ENCODE measurements around the gene JAM2.
"Not testable (repeated sequence)": the region's sequence is repeated elsewhere in the genome, so short reads cannot be mapped to it uniquely, and the experiment has no call there.

JAM2 gene

GRCh38 chr21:25647647-25648046 is 8.6 kb downstream of the JAM2 start:
- no peak for DNase-seq

- no peak for DNase-seq
These were observed 10.1 kb downstream of the JAM2 start for GRCh38 chr21:25649146-25649545.

DNA sequence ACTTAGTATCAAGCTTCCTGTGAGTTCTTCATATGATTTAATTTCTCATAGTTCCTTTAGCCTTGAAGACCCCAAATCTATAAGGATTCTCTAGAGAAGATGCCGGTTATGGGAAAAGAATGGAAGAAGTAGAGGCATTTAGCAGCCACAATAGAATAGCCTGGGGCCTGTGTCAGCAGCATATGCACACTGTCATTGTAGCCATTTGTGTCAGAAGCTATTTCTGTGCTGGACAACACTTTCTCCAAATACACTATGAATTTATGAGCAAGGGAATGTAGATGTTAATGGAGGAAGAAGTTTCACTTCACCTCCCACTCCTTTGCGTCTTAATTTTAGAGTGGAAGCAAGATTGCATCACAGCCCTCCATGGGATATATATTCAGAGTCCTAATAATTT is 17.4 kb downstream of the JAM2 start:
- DNase-seq: no peak

GRCh38 chr21:25657140-25657539 is 18.1 kb downstream of the JAM2 start:
- no peak for DNase-seq

DNA sequence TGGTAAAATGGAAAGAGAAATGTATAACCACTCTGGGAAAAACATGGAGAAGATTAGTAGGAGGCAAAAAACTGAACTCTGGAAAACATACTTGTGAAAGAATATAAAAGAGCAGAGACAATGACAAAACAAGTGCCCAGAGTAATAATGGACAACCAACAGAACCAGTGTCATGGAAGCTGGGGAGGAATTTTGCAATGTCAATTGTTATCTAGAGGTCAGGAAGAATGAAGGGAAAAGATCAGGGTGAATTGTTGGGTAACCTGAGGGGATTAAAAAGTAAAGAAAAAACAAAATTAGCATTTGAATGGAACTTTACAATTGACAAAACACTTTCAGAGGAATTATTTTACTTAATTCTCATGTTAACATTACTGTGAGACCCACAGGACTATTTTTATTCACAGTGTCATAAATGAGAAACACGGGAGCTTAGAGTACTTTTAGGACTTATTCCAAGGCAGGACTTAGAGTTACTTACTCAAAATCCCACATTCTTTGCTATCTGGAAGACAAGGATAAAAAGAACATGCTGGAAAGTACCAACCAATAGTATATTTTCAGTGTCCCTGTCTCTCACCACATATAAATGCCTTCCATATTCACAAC is 19.5 kb downstream of the JAM2 start:
- no peak for DNase-seq

- no peak for DNase-seq
These were observed 21.2 kb downstream of the JAM2 start for GRCh38 chr21:25660233-25660632.

DNA sequence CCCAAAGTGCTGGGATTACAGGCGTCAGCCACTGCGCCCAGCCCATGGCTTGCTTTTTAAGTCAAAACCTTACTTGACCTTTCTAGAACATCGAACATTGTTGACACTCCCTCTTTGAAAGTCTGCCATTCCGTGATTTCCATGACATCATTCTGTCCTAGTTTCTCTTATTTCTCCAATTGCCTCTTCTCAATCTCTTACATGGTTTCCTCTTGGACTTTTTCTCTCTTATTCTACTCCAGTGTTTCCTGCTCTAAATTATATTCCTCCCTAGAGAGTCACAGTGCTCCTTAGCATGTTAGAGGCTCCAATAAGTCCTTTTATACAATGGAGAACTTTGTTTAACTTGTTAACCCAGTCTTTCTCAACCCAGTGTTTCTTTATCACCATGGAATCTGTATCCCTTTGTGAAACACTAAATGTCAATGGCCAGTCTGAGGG is 25.5 kb downstream of the JAM2 start:
- no peak for DNase-seq

- no peak for DNase-seq
These were observed 31.7 kb downstream of the JAM2 start for GRCh38 chr21:25670726-25671125.

GRCh38 chr21:25676451-25676850 is 37.4 kb downstream of the JAM2 start:
- DNase-seq: no peak

- DNase-seq: no peak
These were observed 43.3 kb downstream of the JAM2 start for GRCh38 chr21:25682382-25682781.

DNA sequence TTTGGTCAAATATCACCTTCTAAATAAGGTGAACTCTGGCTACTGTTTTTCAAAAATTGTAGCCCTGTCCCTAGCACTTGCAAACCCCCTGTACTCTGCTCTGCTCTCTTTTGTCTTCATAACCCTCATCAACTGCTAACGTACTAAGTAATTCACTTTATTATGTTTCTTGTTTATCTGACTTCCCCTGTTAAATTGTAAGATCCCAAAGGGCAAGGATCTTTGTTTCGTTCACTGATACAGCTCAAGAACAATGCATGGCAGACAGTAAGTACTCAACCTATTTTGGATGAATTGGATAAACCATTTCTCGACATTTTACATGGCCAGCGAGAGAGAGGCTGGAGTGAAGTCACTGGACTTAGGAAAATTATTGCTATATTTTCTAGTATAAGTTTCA is 48.7 kb downstream of the JAM2 start:
- DNase-seq: no peak

DNA sequence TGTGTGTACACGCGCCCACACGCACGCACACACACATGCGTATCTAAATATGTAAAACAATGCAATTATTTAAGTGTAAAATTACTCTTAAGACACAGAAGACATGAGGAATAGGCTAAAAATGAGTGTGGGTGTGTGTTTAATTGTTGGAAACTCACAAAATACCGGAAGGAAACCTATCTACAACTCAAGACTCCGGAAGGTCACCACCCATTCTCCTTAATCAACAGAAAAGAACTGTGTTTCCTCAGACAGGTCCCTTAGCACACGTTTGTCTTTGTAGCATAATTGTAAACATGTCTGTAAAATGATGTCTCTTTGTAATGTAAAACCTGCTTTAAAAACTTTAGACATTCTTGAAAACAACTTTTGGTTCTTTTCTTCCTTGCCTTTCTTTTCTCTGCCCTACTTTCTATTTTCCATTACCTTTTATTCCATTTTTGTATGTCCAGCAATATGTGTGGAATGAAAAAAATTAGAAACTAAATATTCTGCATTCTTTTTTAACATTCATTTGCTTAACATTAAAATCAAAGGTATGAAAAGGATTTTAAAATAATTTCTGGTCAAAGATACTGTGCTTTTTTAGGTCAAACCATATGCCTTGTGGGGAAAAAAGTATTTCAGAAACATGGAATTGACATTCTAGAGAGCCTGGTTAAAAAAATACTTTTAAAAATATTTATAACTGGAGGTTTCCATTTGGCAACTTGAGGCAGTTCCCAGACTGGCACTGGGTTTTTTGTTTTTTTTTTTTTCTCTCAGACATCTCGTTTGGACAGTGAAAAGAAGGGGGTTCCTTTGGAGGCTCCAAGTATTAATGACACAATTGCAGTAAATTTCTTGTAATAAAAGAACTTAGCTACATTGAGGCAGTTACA is 49.5 kb downstream of the JAM2 start:
- no peak for DNase-seq

GRCh38 chr21:25689226-25689625 is 50.2 kb downstream of the JAM2 start:
- peak; percentile 16 to 85 for DNase-seq

- DNase-seq: no peak
These were observed 52.9 kb downstream of the JAM2 start for GRCh38 chr21:25691976-25692375.

DNA sequence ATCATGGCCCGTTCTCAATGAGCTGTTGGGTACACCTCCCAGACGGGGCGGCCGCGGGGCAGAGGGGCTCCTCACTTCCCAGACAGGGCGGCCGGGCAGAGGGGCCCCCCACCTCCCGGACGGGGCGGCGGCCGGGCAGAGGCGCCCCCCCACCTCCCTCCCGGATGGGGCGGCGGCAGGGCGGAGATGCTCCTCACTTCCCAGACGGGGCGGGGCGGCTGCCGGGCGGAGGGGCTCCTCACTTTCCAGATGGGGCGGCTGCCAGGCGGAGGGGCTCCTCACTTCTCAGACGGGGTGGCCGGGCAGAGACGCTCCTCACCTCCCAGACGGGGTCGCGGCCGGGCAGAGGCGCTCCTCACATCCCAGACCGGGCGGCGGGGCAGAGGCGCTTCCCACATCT is 56.4 kb downstream of the JAM2 start:
- not testable (repeated sequence) for DNase-seq

DNA sequence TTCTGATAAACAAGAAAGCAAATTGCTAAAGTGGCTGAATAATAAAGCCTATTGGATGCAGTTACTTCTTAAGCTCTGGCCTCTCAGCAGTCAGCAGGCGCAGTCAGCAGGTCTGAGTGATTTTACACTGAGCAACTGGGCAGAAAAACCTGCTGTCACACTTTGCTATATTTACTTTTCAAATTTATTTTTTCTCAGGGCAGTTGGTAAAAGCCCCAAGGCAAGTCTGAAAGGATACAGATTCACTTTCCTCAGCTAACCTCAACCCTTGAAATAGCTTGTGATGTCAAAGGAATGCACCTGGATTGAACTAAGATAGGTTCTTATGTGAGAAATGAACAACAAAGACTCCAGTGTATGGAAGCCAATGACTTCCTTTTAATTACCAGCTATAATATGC is 61.7 kb downstream of the JAM2 start:
- no peak for DNase-seq

DNA sequence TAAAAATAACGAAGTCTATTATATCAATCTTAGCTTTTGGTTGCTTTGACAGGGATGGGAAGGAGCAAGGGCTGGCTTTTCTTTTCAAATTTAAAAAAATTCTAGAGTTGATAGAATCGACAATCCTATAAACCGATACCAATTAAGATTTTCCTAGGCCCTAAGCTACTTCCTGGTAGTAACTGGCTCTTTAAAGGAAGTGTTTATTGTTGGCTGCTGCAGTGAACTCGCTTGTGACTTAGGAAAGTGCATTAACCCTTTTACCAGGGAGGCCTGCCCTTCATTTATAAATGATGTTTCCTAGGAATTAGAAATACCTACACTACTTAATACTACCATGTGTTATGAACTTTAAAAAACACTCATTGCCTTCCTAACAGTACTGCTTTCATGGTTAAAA is 62.5 kb downstream of the JAM2 start:
- no peak for DNase-seq

GRCh38 chr21:25708467-25709065 is 69.5 kb downstream of the JAM2 start:
- peak; percentile 15 to 54 for DNase-seq

GRCh38 chr21:25709684-25710265 is 70.7 kb downstream of the JAM2 start:
- DNase-seq: no peak

- DNase-seq: no peak
These were observed 71.5 kb downstream of the JAM2 start for GRCh38 chr21:25710550-25710949.

DNA sequence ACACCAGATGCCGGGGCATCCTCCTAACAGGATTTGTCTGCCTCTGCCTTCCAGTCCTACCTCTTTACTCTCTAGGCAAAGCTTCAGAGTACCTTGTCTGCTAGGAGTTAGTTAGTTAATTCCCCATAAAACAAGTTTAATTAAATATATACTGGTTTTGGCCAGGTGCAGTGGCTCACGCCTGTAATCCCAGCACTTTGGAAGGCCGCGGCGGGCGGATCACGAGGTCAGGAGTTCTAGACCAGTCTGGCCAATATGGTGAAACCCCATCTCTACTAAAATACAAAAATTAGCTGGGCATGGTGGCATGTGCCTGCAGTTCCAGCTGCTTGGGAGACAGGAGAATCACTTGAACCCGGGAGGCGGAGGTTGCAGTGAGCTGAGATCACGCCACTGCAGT is 75.0 kb downstream of the JAM2 start:
- DNase-seq: not testable (repeated sequence)

- DNase-seq: no peak
These were observed 78.6 kb downstream of the JAM2 start for GRCh38 chr21:25717491-25718147.

DNA sequence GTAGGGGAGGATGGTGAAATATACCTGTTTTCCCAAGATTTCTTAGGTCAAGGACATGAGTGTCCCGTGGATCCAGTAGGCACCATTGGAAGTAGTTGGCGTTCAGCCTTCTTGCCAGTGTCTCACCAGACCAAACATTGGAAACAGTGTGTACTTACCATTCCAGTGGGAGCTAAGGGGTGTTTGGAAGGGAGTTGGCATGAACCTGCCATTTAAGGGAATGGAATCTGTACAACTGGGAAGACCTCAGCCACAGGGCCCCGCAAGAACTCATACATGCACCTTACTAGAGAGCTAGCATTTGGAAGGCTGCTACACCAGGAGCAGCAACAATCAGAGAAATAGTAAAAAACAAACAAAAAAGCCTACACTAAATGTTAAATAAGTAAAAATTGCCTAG is 82.9 kb downstream of the JAM2 start:
- no peak for DNase-seq

Data from NCI-H524 (cell line).